ENCODE measurements around the gene GAS6. TPM values are rescaled to one million over a fixed set of nuclear protein-coding genes. Genes with fewer than 3 reads are reported as not detected.

Gene GAS6
- total RNA-seq, 1 donor from 2014 or later: 47.6 TPM

DNA sequence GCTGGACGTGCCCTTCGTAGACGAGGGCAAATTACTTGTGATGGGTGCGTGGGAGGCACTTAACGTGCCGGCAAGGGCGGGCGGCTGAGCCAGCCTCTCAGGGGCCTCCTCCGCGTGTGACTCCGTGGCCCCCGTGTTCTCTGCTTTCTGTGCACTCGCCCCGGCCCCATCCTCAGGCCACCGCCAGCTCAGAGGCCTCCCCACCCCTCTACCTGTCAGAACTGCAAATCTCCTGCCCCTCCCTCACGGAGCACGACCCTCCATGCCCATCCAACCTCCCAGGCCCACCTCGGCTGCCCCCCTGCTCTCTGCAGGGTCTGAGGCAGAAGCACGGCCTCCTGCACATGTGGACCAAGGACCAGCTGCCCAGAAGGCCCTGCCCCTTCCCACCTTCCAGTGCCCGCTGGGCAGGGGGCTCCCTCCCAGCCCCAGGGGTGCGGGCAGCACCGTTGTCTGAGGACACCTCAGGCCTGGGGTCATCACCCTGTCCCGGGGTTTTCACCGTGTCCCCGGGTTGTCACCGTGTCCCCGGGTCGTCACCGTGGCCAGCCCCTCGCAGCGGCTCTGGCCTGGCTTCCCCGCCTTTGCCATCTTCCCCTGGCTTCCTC, 60.4 kb downstream of the GAS6 start:
- no peak overlapping the region for H3K27ac Mint-ChIP-seq (ENCODE audit: unreplicated experiment)
- peaks cover 12% of the 10 kb centered on the region for H3K4me1 Mint-ChIP-seq (ENCODE audit: low read depth, unreplicated experiment)
- DNase-seq: no peak
- TF ChIP-seq, protein P1, sequence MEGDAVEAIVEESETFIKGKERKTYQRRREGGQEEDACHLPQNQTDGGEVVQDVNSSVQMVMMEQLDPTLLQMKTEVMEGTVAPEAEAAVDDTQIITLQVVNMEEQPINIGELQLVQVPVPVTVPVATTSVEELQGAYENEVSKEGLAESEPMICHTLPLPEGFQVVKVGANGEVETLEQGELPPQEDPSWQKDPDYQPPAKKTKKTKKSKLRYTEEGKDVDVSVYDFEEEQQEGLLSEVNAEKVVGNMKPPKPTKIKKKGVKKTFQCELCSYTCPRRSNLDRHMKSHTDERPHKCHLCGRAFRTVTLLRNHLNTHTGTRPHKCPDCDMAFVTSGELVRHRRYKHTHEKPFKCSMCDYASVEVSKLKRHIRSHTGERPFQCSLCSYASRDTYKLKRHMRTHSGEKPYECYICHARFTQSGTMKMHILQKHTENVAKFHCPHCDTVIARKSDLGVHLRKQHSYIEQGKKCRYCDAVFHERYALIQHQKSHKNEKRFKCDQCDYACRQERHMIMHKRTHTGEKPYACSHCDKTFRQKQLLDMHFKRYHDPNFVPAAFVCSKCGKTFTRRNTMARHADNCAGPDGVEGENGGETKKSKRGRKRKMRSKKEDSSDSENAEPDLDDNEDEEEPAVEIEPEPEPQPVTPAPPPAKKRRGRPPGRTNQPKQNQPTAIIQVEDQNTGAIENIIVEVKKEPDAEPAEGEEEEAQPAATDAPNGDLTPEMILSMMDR (IDR thresholded peaks at IDR 0.05; ENCODE audit: partially characterized antibody, unreplicated experiment): no peak
- no peak overlapping the region for H3K4me3 Mint-ChIP-seq (ENCODE audit: unreplicated experiment)
- peaks cover 3% of the 10 kb centered on the region for H3K27me3 Mint-ChIP-seq (ENCODE audit: unreplicated experiment)
- peaks cover 10% of the 10 kb centered on the region for H3K9me3 Mint-ChIP-seq (ENCODE audit: unreplicated experiment)
- peaks cover 8% of the 10 kb centered on the region for H3K36me3 Mint-ChIP-seq (ENCODE audit: unreplicated experiment)

DNA sequence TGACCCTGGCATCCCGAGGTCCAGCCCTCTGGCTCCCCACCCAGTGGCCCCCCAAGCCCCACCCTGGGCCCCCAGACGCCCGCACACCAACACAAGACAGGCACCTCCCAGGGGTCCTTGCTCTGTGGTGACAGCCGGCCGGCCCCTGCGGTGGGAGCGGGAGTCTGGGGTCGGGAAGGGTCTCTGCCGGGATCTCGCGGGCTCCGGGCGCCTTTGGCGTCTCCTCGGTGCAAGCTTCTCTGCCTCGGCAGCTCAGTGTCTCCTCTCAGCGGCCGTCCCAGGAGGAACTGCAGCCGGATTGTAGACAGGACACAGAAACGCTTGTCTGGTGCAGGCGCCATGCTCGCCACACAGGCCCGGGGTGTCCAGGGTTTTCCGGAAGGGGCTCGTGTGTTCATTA, 61.1 kb downstream of the GAS6 start:
- TF ChIP-seq, protein P1 (IDR thresholded peaks at IDR 0.05; ENCODE audit: partially characterized antibody, unreplicated experiment): no peak
- Mint-ChIP-seq H3K27me3 (ENCODE audit: unreplicated experiment) (no peaks in the 10 kb centered on the region), H3K36me3 (ENCODE audit: unreplicated experiment) (peaks cover under 1% of the 10 kb centered on the region), H3K9me3 (ENCODE audit: unreplicated experiment) (peaks cover 5% of the 10 kb centered on the region), H3K4me1 (ENCODE audit: low read depth, unreplicated experiment) (peaks cover 12% of the 10 kb centered on the region), H3K4me3 (ENCODE audit: unreplicated experiment) (no peak overlapping the region), H3K27ac (ENCODE audit: unreplicated experiment) (no peak overlapping the region)
- DNase-seq: no peak

GRCh38 chr13:113802090-113802531, 61.8 kb downstream of the GAS6 start:
- Mint-ChIP-seq H3K27me3 (ENCODE audit: unreplicated experiment) (no peaks in the 10 kb centered on the region), H3K9me3 (ENCODE audit: unreplicated experiment) (peaks cover 5% of the 10 kb centered on the region)

DNA sequence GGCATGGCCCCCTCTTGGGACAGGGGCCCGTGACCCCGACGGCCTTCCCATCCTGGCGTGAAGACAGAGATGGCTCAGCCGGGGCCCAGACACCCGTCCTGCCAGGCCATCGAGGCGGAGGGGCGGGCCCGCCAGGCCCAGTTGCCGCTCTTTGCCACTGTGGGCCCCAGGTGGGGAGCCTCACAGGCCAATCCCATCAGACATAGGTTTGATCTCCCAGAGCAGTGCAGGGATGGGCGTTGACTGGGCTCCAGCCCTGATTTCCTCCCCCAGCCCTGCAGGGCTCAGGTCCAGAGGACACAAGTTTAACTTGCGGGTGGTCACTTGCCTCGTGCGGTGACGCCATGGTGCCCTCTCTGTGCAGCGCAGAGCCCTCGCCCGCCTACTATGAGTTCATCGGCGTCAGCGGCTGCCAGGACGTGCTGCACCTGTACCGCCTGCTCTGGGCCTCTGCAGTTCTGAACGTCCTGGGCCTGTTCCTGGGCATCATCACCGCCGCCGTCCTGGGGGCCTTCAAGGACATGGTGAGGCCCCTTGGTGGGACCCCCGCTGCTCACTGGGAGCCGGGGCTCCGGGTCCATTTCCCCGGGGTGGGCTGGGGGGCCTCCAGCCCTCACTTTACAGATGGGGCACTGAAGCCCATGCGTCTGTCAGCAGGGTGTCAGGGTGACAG, 62.5 kb downstream of the GAS6 start:
- Mint-ChIP-seq H3K4me3 (ENCODE audit: unreplicated experiment) (no peak overlapping the region), H3K36me3 (ENCODE audit: unreplicated experiment) (no peaks in the 10 kb centered on the region), H3K27me3 (ENCODE audit: unreplicated experiment) (no peaks in the 10 kb centered on the region), H3K4me1 (ENCODE audit: low read depth, unreplicated experiment) (peaks cover 12% of the 10 kb centered on the region), H3K9me3 (ENCODE audit: unreplicated experiment) (peaks cover 5% of the 10 kb centered on the region), H3K27ac (ENCODE audit: unreplicated experiment) (no peak overlapping the region)
- DNase-seq: no peak
- TF ChIP-seq, protein P1 (IDR thresholded peaks at IDR 0.05; ENCODE audit: partially characterized antibody, unreplicated experiment): no peak

More at GRCh38 chr13:113802090-113802531, 61.8 kb downstream of the GAS6 start:
- H3K27ac Mint-ChIP-seq (ENCODE audit: unreplicated experiment): no peak overlapping the region
- no peak overlapping the region for H3K4me3 Mint-ChIP-seq (ENCODE audit: unreplicated experiment)
- H3K4me1 Mint-ChIP-seq (ENCODE audit: low read depth, unreplicated experiment): peaks cover 12% of the 10 kb centered on the region
- H3K36me3 Mint-ChIP-seq (ENCODE audit: unreplicated experiment): no peaks in the 10 kb centered on the region
- TF ChIP-seq, protein P1 (IDR thresholded peaks at IDR 0.05; ENCODE audit: partially characterized antibody, unreplicated experiment): no peak
- peak; percentile 63 for DNase-seq

- TF ChIP-seq, protein P1 (IDR thresholded peaks at IDR 0.05; ENCODE audit: partially characterized antibody, unreplicated experiment): no peak
- no peaks in the 10 kb centered on the region for H3K36me3 Mint-ChIP-seq (ENCODE audit: unreplicated experiment)
- no peak overlapping the region for H3K27ac Mint-ChIP-seq (ENCODE audit: unreplicated experiment)
These were observed 63.3 kb downstream of the GAS6 start for GRCh38 chr13:113800576-113800926.

More at GRCh38 chr13:113800576-113800926, 63.3 kb downstream of the GAS6 start:
- H3K9me3 Mint-ChIP-seq (ENCODE audit: unreplicated experiment): peaks cover 2% of the 10 kb centered on the region
- no peaks in the 10 kb centered on the region for H3K27me3 Mint-ChIP-seq (ENCODE audit: unreplicated experiment)
- DNase-seq: no peak
- no peak overlapping the region for H3K4me3 Mint-ChIP-seq (ENCODE audit: unreplicated experiment)
- H3K4me1 Mint-ChIP-seq (ENCODE audit: low read depth, unreplicated experiment): peaks cover 12% of the 10 kb centered on the region

Data from glutamatergic neuron (in vitro differentiated cells).